Endothelial cell of umbilical vein (primary cell): Measurements from ENCODE around the gene LYRM4. TPM values are rescaled to one million over a fixed set of nuclear protein-coding genes. Genes with fewer than 3 reads are reported as not detected.

ENCODE experiments used
- BruUV-seq: library from RNA; stranded (reverse); fragments of 400-500 nt; replicated peaks from 2 replicates; lab custom pipeline; 2021; lab: Mats Ljungman, UMichigan
- CTCF ChIA-PET: fragments of 300-600, 350-600 bp; sonication (Branson Sonifier 250); formaldehyde crosslinking; loops from one replicate; lab custom pipeline; 2021; ENCODE audit warnings: antibody characterized with exemption, inconsistent platforms; lab: Charles Lee
- POLR2A ChIA-PET: fragments of 300-600, 350-600 bp; sonication (Branson Sonifier 250); formaldehyde crosslinking; loops from one replicate; lab custom pipeline; 2021; ENCODE audit warnings: antibody characterized with exemption, inconsistent platforms; lab: Charles Lee
- DNase-seq: peaks from one replicate; pipeline ENCODE4 v3.0.0-alpha.2; 2011; ENCODE audit warnings: low read depth, low spot score
- FAIRE-seq: peaks from 2 replicates; lab custom pipeline; 2011; peaks lifted over from hg19 to GRCh38; lab: Jason Lieb, UNC
- H2AFZ ChIP-seq: 2 replicates; pipeline ENCODE4 v1.6.0; 2012; ENCODE audit warnings: low read depth, low read length, control low read depth, inconsistent platforms
- H3K27ac ChIP-seq: 2 replicates; pipeline ENCODE4 v1.5.1; 2011; ENCODE audit warnings: low read depth, mild to moderate bottlenecking, control low read depth, low read length, moderate library complexity; ENCODE audit not compliant: insufficient read depth
- H3K27me3 ChIP-seq, 2 experiments: 2 replicates each; pipeline versions ENCODE4 v1.6.0 to v1.6.1; 2011; ENCODE audit warnings: low read length in 2 of 2, mixed read lengths in 1 of 2; ENCODE audit not compliant: control insufficient read depth in 2 of 2, insufficient read depth in 2 of 2
- H3K36me3 ChIP-seq, 2 experiments: 2 replicates in 1 of 2; 3 replicates in 1 of 2; pipeline ENCODE4 v1.5.1; 2011; ENCODE audit warnings: low read length in 2 of 2, mild to moderate bottlenecking in 1 of 2, moderate library complexity in 1 of 2; ENCODE audit not compliant: control insufficient read depth in 2 of 2, insufficient read depth in 2 of 2; ENCODE audit errors: extremely low read depth in 1 of 2
- H3K4me1 ChIP-seq: 3 replicates; pipeline ENCODE4 v1.5.1; 2011; ENCODE audit warnings: mild to moderate bottlenecking, low read length; ENCODE audit not compliant: control insufficient read depth, insufficient read depth; ENCODE audit errors: extremely low read depth
- H3K4me2 ChIP-seq: 2 replicates; pipeline ENCODE4 v1.6.1; 2011; ENCODE audit warnings: low read length, control low read depth, mixed read lengths; ENCODE audit not compliant: insufficient read depth
- H3K4me3 ChIP-seq, 3 experiments: fragments of 200-600 bp in 1 of 3; sonication (generic), shearing (Covaris generic) in 1 of 3; replicated peaks in 1 of 3; 2 replicates each; pipeline ENCODE4 v1.5.1; 2011 to 2016; ENCODE audit warnings: control low read depth in 3 of 3, low read length in 3 of 3, mild to moderate bottlenecking in 2 of 3, inconsistent platforms in 1 of 3, low read depth in 1 of 3, moderate library complexity in 1 of 3; ENCODE audit not compliant: insufficient read depth in 1 of 3
- H3K79me2 ChIP-seq: 2 replicates; pipeline ENCODE4 v1.6.0; 2012; ENCODE audit warnings: low read length, inconsistent platforms; ENCODE audit not compliant: control insufficient read depth, insufficient read depth
- H3K9ac ChIP-seq: replicated peaks from 2 replicates; pipeline ENCODE3; 2011; ENCODE audit warnings: low read length, control low read depth; ENCODE audit not compliant: insufficient read depth; ENCODE audit errors: extremely low read depth
- H3K9me1 ChIP-seq: replicated peaks from 3 replicates; pipeline ENCODE4 v1.6.0; 2011; ENCODE audit warnings: mild to moderate bottlenecking, low read length; ENCODE audit not compliant: control insufficient read depth, insufficient read depth; ENCODE audit errors: extremely low read depth
- H3K9me3 ChIP-seq: replicated peaks from 2 replicates; pipeline ENCODE4 v1.5.1; 2012; ENCODE audit warnings: low read length, inconsistent platforms; ENCODE audit not compliant: control insufficient read depth, insufficient read depth
- H4K20me1 ChIP-seq: replicated peaks from 2 replicates; pipeline ENCODE3; 2011; ENCODE audit warnings: mild to moderate bottlenecking, low read length; ENCODE audit not compliant: control insufficient read depth, insufficient read depth; ENCODE audit errors: extremely low read depth
- CTCF ChIP-seq, 2 donors: IDR thresholded peaks; 1 replicate in 1 of 2; 2 replicates in 1 of 2; pipeline ENCODE4 v1.5.1; 2011; ENCODE audit warnings: low read length in 2 of 2, mild to moderate bottlenecking in 2 of 2, moderate library complexity in 2 of 2, control low read depth in 1 of 2, inconsistent platforms in 1 of 2, low read depth in 1 of 2; ENCODE audit not compliant: insufficient read depth in 1 of 2; ENCODE audit errors: extremely low read depth in 1 of 2
- EZH2 ChIP-seq: IDR thresholded peaks from 2 replicates; pipeline ENCODE4 v1.6.1; 2012; ENCODE audit warnings: borderline replicate concordance, low read depth, mild to moderate bottlenecking, moderate library complexity, low read length, inconsistent platforms; ENCODE audit not compliant: severe bottlenecking
- FOS ChIP-seq: IDR thresholded peaks from 2 replicates; pipeline ENCODE4 v1.6.1; 2011; ENCODE audit warnings: mild to moderate bottlenecking, low read length, moderate library complexity, borderline replicate concordance; ENCODE audit not compliant: insufficient read depth
- GATA2 ChIP-seq: IDR thresholded peaks from 2 replicates; pipeline ENCODE4 v1.7.0; 2011; ENCODE audit warnings: low read depth, mild to moderate bottlenecking, moderate library complexity, mixed read lengths, low read length; ENCODE audit not compliant: insufficient read length, insufficient read depth
- JUN ChIP-seq: IDR thresholded peaks from 2 replicates; pipeline ENCODE4 v1.6.1; 2011; ENCODE audit warnings: borderline replicate concordance, low read depth; ENCODE audit not compliant: insufficient read length, insufficient read depth
- MAX ChIP-seq: IDR thresholded peaks from 2 replicates; pipeline ENCODE4 v1.6.1; 2011; ENCODE audit not compliant: insufficient read depth, insufficient read length
- MYC ChIP-seq: IDR thresholded peaks from one replicate; pipeline ENCODE4 v1.6.1; 2011; ENCODE audit warnings: mild to moderate bottlenecking, low read depth, low read length
- POLR2A ChIP-seq: IDR thresholded peaks from 2 replicates; pipeline ENCODE4 v1.6.1; 2012; ENCODE audit warnings: low read depth, mild to moderate bottlenecking, control low read depth, low read length
- POLR2AphosphoS5 ChIP-seq: IDR thresholded peaks from 2 replicates; pipeline ENCODE4 v1.6.1; 2012; ENCODE audit warnings: low read depth, mild to moderate bottlenecking, control low read depth, low read length, moderate library complexity; ENCODE audit not compliant: insufficient read depth
- dilution Hi-C: fragments of 300-500 bp; cut with MboI; formaldehyde crosslinking; loops from one replicate; pipeline ENCODE4 v1.15.0; 2019; ENCODE audit warnings: low sequenced_read_pairs; ENCODE audit not compliant: extremely low pct_ligation_motif_present
- intact Hi-C: fragments of 100-400 bp; cut with micrococcal nuclease; formaldehyde crosslinking; loops from one replicate; pipeline ENCODE4 v1.10.0; 2022
- polyA plus RNA-seq, 4 experiments: library from polyadenylated mRNA; depleted of rRNA in 3 of 4; stranded (reverse) in 3 of 4; unstranded in 1 of 4; fragments of >200 nt; gene quantifications; 2 replicates each; pipeline versions ENCODE4 v1.2.1 to v1.2.3, GENCODE V29; 2011 to 2012; ENCODE audit warnings: missing spikeins in 1 of 4
- total RNA-seq: library from RNA; stranded (reverse); gene quantifications from 2 replicates; pipeline ENCODE4 v1.2.3, GENCODE V29; 2021

LYRM4 gene
- total and polyA plus RNA-seq, 2 donors (not counting 3 experiments of a cell fraction or from before 2014, with no cell fraction given), result 39.5 to 44.0 TPM

- no peak for FAIRE-seq
- CTCF ChIA-PET, result no interaction called here
- H3K27me3 ChIP-seq, result no peaks in the 10 kb centered on the region
These were observed 72.1 kb downstream of the LYRM4 start for GRCh38 chr6:5188646-5189045.

More at GRCh38 chr6:5188646-5189045, 72.1 kb downstream of the LYRM4 start:
- H3K4me2 ChIP-seq, result no peak overlapping the region
- dilution Hi-C loops (no loop called here), intact Hi-C loops (no loop called here)
- POLR2A ChIA-PET, result no interaction called here
- no peaks in the 10 kb centered on the region for H4K20me1 ChIP-seq
- no peaks in the 10 kb centered on the region for H3K9me1 ChIP-seq
- no peak for DNase-seq
- H3K4me1 ChIP-seq, result peaks cover 16% of the 10 kb centered on the region
- H2AFZ ChIP-seq, result no peak overlapping the region
- no peaks in the 10 kb centered on the region for H3K79me2 ChIP-seq
- no peak overlapping the region for H3K9ac ChIP-seq
- H3K9me3 ChIP-seq, result no peaks in the 10 kb centered on the region
- no peak for TF ChIP-seq POLR2A
- TF ChIP-seq FOS, result no peak
- no peak for TF ChIP-seq CTCF (IDR thresholded peaks at IDR 0.05; ENCODE audit: extremely low read depth in 1 of 2, insufficient read depth in 1 of 2, low read depth in 1 of 2, low read length in 2 of 2)
- no peak for TF ChIP-seq POLR2AphosphoS5
- no peak for TF ChIP-seq GATA2
- TF ChIP-seq JUN, result no peak
- no peak for TF ChIP-seq MAX
- no peak for TF ChIP-seq EZH2
- no peak for TF ChIP-seq MYC
- no peaks in the 10 kb centered on the region for H3K36me3 ChIP-seq
- H3K27ac ChIP-seq, result no peak overlapping the region
- BruUV-seq, result no TSS peak
- H3K4me3 ChIP-seq, result no peak overlapping the region
